ENCODE data around the gene CELF1.
"Not testable (repeated sequence)": the region's sequence is repeated elsewhere in the genome, so short reads cannot be mapped to it uniquely, and the experiment has no call there.

The CELF1 gene

GRCh38 chr11:47538741-47539565 lies 14.0 kb downstream of the CELF1 start:
- DNase-seq (ENCODE audit: low read depth, low spot score): no peak

- DNase-seq (ENCODE audit: low read depth, low spot score): no peak
These were observed 16.0 kb downstream of the CELF1 start for GRCh38 chr11:47536915-47537314.

GRCh38 chr11:47534704-47535251 lies 18.2 kb downstream of the CELF1 start:
- DNase-seq (ENCODE audit: low read depth, low spot score): no peak

GRCh38 chr11:47533690-47534151 lies 19.2 kb downstream of the CELF1 start:
- DNase-seq (ENCODE audit: low read depth, low spot score): no peak

GRCh38 chr11:47532597-47533213 lies 20.2 kb downstream of the CELF1 start:
- no peak for DNase-seq (ENCODE audit: low read depth, low spot score)

GRCh38 chr11:47531666-47532065 lies 21.3 kb downstream of the CELF1 start:
- no peak for DNase-seq (ENCODE audit: low read depth, low spot score)

GRCh38 chr11:47530721-47531120 lies 22.2 kb downstream of the CELF1 start:
- not testable (repeated sequence) for DNase-seq (ENCODE audit: low read depth, low spot score)

- no peak for DNase-seq (ENCODE audit: low read depth, low spot score)
These were observed 23.0 kb downstream of the CELF1 start for GRCh38 chr11:47529951-47530350.

- no peak for DNase-seq (ENCODE audit: low read depth, low spot score)
These were observed 25.7 kb downstream of the CELF1 start for GRCh38 chr11:47527186-47527585.

- not testable (repeated sequence) for DNase-seq (ENCODE audit: low read depth, low spot score)
These were observed 26.9 kb downstream of the CELF1 start for GRCh38 chr11:47526032-47526431.

GRCh38 chr11:47524291-47524874 lies 28.5 kb downstream of the CELF1 start:
- no peak for DNase-seq (ENCODE audit: low read depth, low spot score)

GRCh38 chr11:47523490-47524225 lies 29.3 kb downstream of the CELF1 start:
- peak; percentile 48 for DNase-seq (ENCODE audit: low read depth, low spot score)

GRCh38 chr11:47518212-47518964 lies 34.5 kb downstream of the CELF1 start:
- no peak for DNase-seq (ENCODE audit: low read depth, low spot score)

- DNase-seq (ENCODE audit: low read depth, low spot score): no peak
These were observed 35.7 kb downstream of the CELF1 start for GRCh38 chr11:47516984-47517853.

GRCh38 chr11:47516155-47516554 lies 36.8 kb downstream of the CELF1 start:
- no peak for DNase-seq (ENCODE audit: low read depth, low spot score)

GRCh38 chr11:47514825-47515647 lies 37.9 kb downstream of the CELF1 start:
- no peak for DNase-seq (ENCODE audit: low read depth, low spot score)

- no peak for DNase-seq (ENCODE audit: low read depth, low spot score)
These were observed 40.2 kb downstream of the CELF1 start for GRCh38 chr11:47512701-47513100.

- no peak for DNase-seq (ENCODE audit: low read depth, low spot score)
These were observed 41.0 kb downstream of the CELF1 start for GRCh38 chr11:47511917-47512316.

- no peak for DNase-seq (ENCODE audit: low read depth, low spot score)
These were observed 42.7 kb downstream of the CELF1 start for GRCh38 chr11:47510209-47510608.
